PC-3 (cell line): ENCODE measurements around the gene NCR2.

Experiments
- EZH2 ChIP-seq: fragments of 300-600 bp; sonication (generic); IDR thresholded peaks from one replicate; pipeline ENCODE4 v1.6.1; 2017; ENCODE audit warnings: antibody characterized with exemption, mild to moderate bottlenecking, low read length; ENCODE audit not compliant: unreplicated experiment
- EZH2phosphoT487 ChIP-seq: fragments of 300-600 bp; sonication (generic); IDR thresholded peaks from 2 replicates; pipeline ENCODE4 v1.6.1; 2018; ENCODE audit warnings: mild to moderate bottlenecking, antibody characterized with exemption, low read length, borderline replicate concordance
- TF ChIP-seq, protein P1 (sequence below): fragments of 300-600 bp; sonication (generic); conservative IDR thresholded peaks from 2 replicates; pipeline ENCODE4 v1.5.1; 2017; ENCODE audit warnings: antibody characterized with exemption, low read depth, mild to moderate bottlenecking, low read length

DNA sequence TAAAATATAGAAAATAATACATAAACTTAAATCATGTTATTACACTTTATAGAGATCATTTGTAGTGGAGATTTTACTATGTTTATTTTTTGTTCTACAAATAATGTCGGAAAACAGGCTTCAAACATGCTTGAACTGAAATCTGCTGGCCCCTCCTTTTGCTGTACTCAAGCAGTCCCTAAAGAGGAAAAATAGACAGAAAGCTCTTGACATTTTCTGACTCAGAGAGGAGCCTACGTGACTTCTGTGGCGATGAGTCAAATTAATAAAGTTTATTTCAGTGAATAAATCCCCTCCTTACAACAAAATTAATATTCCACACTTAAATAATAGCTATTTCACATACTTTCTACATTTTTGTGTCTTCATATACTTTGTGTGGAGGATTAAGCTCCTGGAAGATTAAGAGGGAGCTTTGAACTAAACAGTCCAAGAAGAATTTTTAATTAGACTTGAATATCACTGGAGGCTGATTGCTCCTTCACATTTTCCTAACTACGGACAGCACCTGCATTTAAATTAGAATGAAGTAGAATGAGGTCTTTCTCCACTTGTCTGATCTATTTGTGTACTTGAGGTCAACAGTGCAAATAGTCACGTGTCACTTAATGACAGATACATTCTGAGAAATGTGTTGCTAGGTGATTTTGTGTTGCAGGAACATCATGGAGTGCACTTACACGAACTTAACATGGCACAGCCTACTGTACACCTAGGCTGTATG, 47.2 kb upstream of the NCR2 start:
- TF ChIP-seq EZH2 (no peak), EZH2phosphoT487 (no peak)
- TF ChIP-seq, protein P1, sequence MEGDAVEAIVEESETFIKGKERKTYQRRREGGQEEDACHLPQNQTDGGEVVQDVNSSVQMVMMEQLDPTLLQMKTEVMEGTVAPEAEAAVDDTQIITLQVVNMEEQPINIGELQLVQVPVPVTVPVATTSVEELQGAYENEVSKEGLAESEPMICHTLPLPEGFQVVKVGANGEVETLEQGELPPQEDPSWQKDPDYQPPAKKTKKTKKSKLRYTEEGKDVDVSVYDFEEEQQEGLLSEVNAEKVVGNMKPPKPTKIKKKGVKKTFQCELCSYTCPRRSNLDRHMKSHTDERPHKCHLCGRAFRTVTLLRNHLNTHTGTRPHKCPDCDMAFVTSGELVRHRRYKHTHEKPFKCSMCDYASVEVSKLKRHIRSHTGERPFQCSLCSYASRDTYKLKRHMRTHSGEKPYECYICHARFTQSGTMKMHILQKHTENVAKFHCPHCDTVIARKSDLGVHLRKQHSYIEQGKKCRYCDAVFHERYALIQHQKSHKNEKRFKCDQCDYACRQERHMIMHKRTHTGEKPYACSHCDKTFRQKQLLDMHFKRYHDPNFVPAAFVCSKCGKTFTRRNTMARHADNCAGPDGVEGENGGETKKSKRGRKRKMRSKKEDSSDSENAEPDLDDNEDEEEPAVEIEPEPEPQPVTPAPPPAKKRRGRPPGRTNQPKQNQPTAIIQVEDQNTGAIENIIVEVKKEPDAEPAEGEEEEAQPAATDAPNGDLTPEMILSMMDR, result no peak
